Stimulated activated CD4-positive, alpha-beta T cell treated with anti-CD3 and anti-CD28 coated beads, Interleukin-4, amount 100 ng/mL, for 1 hour (primary cell): ENCODE data around the gene SLC26A2.
"Not testable (repeated sequence)": the region's sequence is repeated elsewhere in the genome, so short reads cannot be mapped to it uniquely, and the experiment has no call there.

ENCODE experiments used
- DNase-seq: peaks from one replicate; pipeline ENCODE4 v3.0.0-alpha.2; 2020

Gene SLC26A2

GRCh38 chr5:149937610-149938009 is 22.9 kb upstream of the SLC26A2 start:
- no peak for DNase-seq

- DNase-seq: no peak
Measured at GRCh38 chr5:149938279-149938678, 22.3 kb upstream of the SLC26A2 start.

GRCh38 chr5:149938791-149939358 is 21.7 kb upstream of the SLC26A2 start:
- no peak for DNase-seq

GRCh38 chr5:149939546-149939945 is 21.0 kb upstream of the SLC26A2 start:
- no peak for DNase-seq

- no peak for DNase-seq
Measured at GRCh38 chr5:149940077-149940574, 20.4 kb upstream of the SLC26A2 start.

GRCh38 chr5:149940941-149941644 is 19.5 kb upstream of the SLC26A2 start:
- DNase-seq: no peak

- no peak for DNase-seq
Measured at GRCh38 chr5:149941795-149942194, 18.8 kb upstream of the SLC26A2 start.

- DNase-seq: no peak
Measured at GRCh38 chr5:149942199-149942598, 18.4 kb upstream of the SLC26A2 start.

- DNase-seq: not testable (repeated sequence)
Measured at GRCh38 chr5:149942741-149943169, 17.8 kb upstream of the SLC26A2 start.

- not testable (repeated sequence) for DNase-seq
Measured at GRCh38 chr5:149943177-149943949, 17.2 kb upstream of the SLC26A2 start.

- no peak for DNase-seq
Measured at GRCh38 chr5:149944666-149945065, 15.9 kb upstream of the SLC26A2 start, which contains the start of gene PDE6A. Gene PDE6A, minus strand, starts transcription at chr5:149944793. Its CDS starts 120 bp downstream, at chr5:149944673.

- DNase-seq: no peak
Measured at GRCh38 chr5:149946118-149946517, 14.4 kb upstream of the SLC26A2 start.

GRCh38 chr5:149948993-149949392 is 11.6 kb upstream of the SLC26A2 start:
- DNase-seq: no peak

GRCh38 chr5:149951138-149951749 is 9.3 kb upstream of the SLC26A2 start:
- DNase-seq: no peak

GRCh38 chr5:149953436-149954121 is 7.0 kb upstream of the SLC26A2 start:
- DNase-seq: no peak

- DNase-seq: no peak
Measured at GRCh38 chr5:149954798-149955197, 5.8 kb upstream of the SLC26A2 start.

- no peak for DNase-seq
Measured at GRCh38 chr5:149956685-149957084, 3.9 kb upstream of the SLC26A2 start.

- no peak for DNase-seq
Measured at GRCh38 chr5:149957855-149958254, 2.7 kb upstream of the SLC26A2 start.

GRCh38 chr5:149959406-149960236 is 937 bp upstream of the SLC26A2 start:
- peak; percentile 29 for DNase-seq

- no peak for DNase-seq
Measured at GRCh38 chr5:149961186-149961685, 678 bp downstream of the SLC26A2 start.

GRCh38 chr5:149961957-149962409 is 1.4 kb downstream of the SLC26A2 start:
- no peak for DNase-seq
